ENCODE data around the gene TBX10. TPM values are rescaled to one million over a fixed set of nuclear protein-coding genes. Genes with fewer than 3 reads are reported as not detected.
"Not testable (repeated sequence)": the region's sequence is repeated elsewhere in the genome, so short reads cannot be mapped to it uniquely, and the experiment has no call there.

Gene TBX10
- total RNA-seq, 1 experiment from 2014 or later = not detected

- in situ Hi-C loops (cut with HindIII; ENCODE audit: low sequenced_read_pairs) = no loop called here
- DNase-seq (ENCODE audit: low spot score) = no peak
Observed at GRCh38 chr11:67665541-67666302, 26.2 kb upstream of the TBX10 start.

- DNase-seq (ENCODE audit: low spot score) = no peak
- in situ Hi-C loops (cut with HindIII; ENCODE audit: low sequenced_read_pairs) = no loop called here
Observed at GRCh38 chr11:67664696-67665540, 25.4 kb upstream of the TBX10 start.

DNA sequence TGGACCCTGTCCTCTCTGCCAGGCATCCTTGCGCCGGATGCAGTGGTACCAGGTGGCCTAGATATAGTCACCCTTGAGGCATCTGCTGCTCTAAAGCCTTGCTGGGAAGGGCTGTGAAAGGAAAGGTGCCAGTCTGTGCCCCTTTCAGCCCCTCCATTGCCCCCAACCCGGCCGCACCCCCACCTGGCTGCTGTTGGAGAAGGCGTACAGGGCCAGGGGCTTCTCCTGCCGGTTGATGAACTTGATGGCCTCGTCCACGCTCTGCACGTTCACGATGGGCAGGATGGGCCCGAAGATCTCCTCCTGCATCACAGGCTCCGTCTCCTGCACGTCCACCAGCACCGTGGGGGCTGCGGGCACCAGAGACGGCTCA lies 24.6 kb upstream of the TBX10 start:
- no peak for DNase-seq (ENCODE audit: low spot score)
- in situ Hi-C loops (cut with HindIII; ENCODE audit: low sequenced_read_pairs) = no loop called here

GRCh38 chr11:67663532-67664212 lies 24.1 kb upstream of the TBX10 start:
- DNase-seq (ENCODE audit: low spot score) = no peak
- in situ Hi-C loops (cut with HindIII; ENCODE audit: low sequenced_read_pairs) = no loop called here

DNA sequence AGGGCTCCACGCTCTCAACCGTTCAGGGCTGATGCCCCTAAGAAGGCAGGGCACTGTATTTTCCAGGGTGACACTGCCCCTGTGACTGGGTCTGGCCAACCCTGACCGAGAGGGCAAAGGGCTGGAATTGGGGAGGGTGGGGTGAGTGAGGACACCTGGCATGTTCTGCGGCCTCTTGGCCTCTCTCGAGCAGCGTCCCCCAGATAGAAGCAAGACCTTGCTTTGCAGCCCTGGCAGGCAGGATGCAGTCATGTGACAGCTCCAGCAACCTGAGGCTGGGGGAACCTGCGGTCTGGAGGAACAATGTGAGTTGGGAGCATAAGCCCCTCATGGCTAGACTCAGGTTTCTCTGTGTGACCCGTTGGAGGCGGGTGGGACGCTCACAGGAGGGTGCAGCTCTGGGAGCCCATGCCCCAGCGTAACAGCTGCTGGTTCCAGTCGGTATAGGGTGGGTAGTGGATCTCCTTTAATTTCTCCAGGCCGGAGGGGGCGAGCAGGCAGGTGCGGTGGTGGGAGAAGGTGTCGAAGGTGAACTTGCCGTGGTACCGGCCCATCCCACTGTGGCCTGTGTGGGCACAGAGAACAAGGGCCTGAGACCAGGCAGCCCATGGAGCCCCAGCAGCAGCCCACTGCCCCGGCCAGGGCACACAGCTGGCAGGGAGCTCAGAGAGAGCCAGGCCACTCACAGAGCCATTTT lies 23.4 kb upstream of the TBX10 start:
- in situ Hi-C loops (cut with HindIII; ENCODE audit: low sequenced_read_pairs) = no loop called here
- DNase-seq (ENCODE audit: low spot score) = no peak

GRCh38 chr11:67662142-67662834 lies 22.7 kb upstream of the TBX10 start:
- no peak for DNase-seq (ENCODE audit: low spot score)
- in situ Hi-C loops (cut with HindIII; ENCODE audit: low sequenced_read_pairs) = no loop called here

DNA sequence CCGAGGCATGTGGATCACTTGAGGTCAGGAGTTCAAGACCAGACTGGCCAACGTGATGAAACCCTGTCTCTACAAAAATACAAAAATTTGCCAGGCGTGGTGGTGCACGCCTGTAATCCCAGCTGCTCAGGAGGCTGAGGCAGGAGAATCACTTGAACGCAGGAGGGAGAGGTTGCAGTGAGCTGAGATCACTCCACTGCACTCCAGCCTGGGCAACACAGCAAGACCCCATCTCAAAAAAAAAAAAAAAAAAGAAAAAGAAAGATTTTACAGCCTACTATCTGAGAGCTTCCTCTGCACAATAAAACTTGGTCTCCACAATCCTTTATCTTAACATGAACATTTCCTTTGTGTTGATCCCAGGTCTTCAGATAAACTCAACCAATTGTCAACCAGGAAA lies 21.2 kb upstream of the TBX10 start:
- in situ Hi-C loops (cut with HindIII; ENCODE audit: low sequenced_read_pairs); DNase-seq (ENCODE audit: low spot score): not testable (repeated sequence)

- in situ Hi-C loops (cut with HindIII; ENCODE audit: low sequenced_read_pairs); DNase-seq (ENCODE audit: low spot score): not testable (repeated sequence)
Observed at GRCh38 chr11:67659651-67660165, 20.1 kb upstream of the TBX10 start.

- DNase-seq (ENCODE audit: low spot score) = no peak
- in situ Hi-C loops (cut with HindIII; ENCODE audit: low sequenced_read_pairs) = no loop called here
Observed at GRCh38 chr11:67657300-67657699, 17.7 kb upstream of the TBX10 start.

DNA sequence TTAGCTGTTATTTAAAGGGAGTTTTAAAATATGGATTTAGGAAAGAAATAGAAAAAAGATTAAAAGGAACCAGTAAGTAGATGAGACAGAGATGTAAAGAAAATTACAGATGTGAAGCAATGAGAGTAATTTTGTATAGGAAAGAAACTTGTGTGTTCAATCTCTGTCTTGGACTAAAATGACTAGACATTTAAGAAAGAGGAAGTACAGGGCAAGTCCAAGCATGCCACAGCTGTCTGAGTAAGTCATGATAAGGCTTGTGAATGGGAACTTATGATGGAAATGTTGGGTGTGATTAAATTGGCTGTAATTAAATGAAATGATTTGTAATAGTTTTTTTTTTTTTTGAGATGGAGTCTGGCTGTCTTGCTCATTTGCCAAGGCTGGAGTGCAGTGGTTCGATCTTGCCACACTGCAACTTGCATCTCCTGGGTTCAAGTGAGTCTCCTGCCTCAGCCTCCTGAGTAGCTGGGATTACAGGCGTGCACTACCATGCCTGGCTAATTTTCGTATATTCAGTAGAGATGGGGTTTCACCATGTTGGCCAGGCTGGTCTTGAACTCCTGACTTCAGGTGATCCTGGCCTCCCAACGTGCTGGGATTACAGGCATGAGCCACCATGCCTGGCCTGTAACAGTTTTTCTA lies 16.8 kb upstream of the TBX10 start:
- in situ Hi-C loops (cut with HindIII; ENCODE audit: low sequenced_read_pairs) = no loop called here
- no peak for DNase-seq (ENCODE audit: low spot score)

- no peak for DNase-seq (ENCODE audit: low spot score)
- in situ Hi-C loops (cut with HindIII; ENCODE audit: low sequenced_read_pairs) = no loop called here
Observed at GRCh38 chr11:67654225-67654624, 14.7 kb upstream of the TBX10 start.

DNA sequence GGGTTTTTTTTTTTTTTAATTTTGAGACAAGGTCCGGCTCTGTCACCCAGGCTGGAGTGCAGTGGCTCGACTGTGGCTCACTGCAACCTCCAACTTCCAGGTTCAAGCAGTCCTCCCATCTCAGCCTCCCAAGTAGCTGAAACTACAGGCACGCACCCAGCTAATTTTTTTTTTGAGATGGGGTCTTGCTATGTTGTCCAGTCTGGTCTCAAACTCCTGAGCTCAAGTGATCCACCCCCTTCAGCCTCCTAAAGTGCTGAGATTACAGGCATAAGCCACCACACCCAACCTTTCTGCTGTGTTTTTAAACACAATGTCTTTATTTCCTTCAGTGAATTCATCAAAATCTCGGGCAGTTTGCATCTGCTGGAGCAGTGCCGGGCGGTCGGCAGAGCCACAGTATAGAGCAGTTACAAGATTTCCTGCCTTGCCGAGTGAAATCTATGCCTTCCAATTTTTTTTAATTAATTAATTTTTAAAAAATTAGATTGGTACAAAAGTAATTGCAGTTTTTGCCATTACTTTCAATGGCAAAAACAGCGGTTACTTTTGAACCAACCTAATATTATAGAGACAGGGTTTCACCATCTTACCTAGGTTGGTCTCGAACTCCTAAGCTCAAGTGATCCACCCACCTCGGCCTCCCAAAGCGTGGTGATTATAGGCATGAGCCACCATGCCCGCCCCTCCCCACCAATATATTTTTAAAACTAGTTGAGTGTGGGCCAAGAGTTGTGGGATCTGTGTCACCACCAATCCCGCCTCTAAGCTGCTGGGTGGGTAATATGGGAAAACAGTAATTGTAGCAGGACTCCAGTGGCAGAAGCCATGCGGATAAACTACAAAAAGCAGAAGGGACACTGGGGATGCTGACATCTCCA lies 13.6 kb upstream of the TBX10 start:
- no peak for DNase-seq (ENCODE audit: low spot score)
- in situ Hi-C loops (cut with HindIII; ENCODE audit: low sequenced_read_pairs) = no loop called here

- no peak for DNase-seq (ENCODE audit: low spot score)
- in situ Hi-C loops (cut with HindIII; ENCODE audit: low sequenced_read_pairs) = no loop called here
Observed at GRCh38 chr11:67651976-67652781, 12.6 kb upstream of the TBX10 start.

- in situ Hi-C loops (cut with HindIII; ENCODE audit: low sequenced_read_pairs) = no loop called here
- no peak for DNase-seq (ENCODE audit: low spot score)
Observed at GRCh38 chr11:67649634-67650510, 10.3 kb upstream of the TBX10 start.

- DNase-seq (ENCODE audit: low spot score) = no peak
Observed at GRCh38 chr11:67648796-67649613, 9.4 kb upstream of the TBX10 start.

More at GRCh38 chr11:67648796-67649613, 9.4 kb upstream of the TBX10 start:
- in situ Hi-C loops (cut with HindIII; ENCODE audit: low sequenced_read_pairs) = no loop called here

All from G401 (cell line).